GM06990 (cell line): ENCODE measurements around the gene SPIB.

Experiments
- DNase-seq: peaks from one replicate; pipeline ENCODE4 v3.0.0-alpha.2; 2011; ENCODE audit not compliant: insufficient read length; ENCODE audit errors: extremely low read depth
- H3K27me3 ChIP-seq: replicated peaks from 2 replicates; pipeline ENCODE4 v1.6.0; 2011; ENCODE audit warnings: low read length; ENCODE audit not compliant: control insufficient read depth, insufficient read depth
- H3K36me3 ChIP-seq: 2 replicates; pipeline ENCODE4 v1.5.1; 2011; ENCODE audit warnings: low read length; ENCODE audit not compliant: control insufficient read depth, insufficient read depth
- H3K4me3 ChIP-seq: replicated peaks from 2 replicates; pipeline ENCODE4 v1.5.1; 2011; ENCODE audit warnings: low read depth, mild to moderate bottlenecking, control low read depth, low read length
- CTCF ChIP-seq: IDR thresholded peaks from 2 replicates; pipeline ENCODE4 v1.5.1; 2011; ENCODE audit warnings: low read length, control low read depth, mild to moderate bottlenecking, inconsistent platforms; ENCODE audit not compliant: insufficient read depth, poor library complexity, severe bottlenecking

Gene SPIB

DNA sequence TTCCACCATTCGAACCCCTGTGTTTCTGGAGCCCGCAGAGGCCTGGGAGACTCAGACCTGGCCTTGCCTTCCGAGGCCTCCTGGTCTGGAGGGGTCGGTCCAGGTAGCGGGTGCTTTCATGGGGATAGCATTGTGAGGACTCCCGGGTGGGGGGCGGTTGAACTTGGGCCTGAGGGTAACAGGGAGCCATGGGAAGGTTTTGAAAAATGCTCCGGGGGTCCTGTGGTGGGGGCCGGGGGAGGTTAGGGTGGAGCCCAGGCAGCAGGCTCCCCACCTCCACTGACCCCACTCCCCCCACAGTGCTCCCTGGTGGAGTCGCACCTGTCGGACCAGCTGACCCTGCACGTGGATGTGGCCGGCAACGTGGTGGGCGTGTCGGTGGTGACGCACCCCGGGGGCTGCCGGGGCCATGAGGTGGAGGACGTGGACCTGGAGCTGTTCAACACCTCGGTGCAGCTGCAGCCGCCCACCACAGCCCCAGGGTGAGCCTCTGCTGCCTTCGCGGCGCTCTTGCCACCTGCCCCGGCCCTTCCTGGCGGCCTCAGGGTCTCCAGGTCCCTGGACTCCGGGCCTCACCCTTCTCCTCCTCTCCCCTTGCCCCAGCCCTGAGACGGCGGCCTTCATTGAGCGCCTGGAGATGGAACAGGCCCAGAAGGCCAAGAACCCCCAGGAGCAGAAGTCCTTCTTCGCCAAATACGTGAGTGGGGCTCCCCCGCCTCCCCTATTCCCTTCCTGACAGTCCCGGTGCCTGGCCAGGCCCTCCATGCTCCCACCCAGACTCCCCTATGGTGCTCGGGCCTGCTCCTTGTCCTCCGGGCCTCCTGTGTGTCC lies 61.8 kb downstream of the SPIB start:
- H3K27me3 ChIP-seq: no peaks in the 10 kb centered on the region
- DNase-seq: no peak
- peaks cover 41% of the 10 kb centered on the region for H3K36me3 ChIP-seq
- H3K4me3 ChIP-seq: no peak overlapping the region
- no peak for TF ChIP-seq CTCF
